ENCODE data around the gene ZNF277.
"Not testable (repeated sequence)": the region's sequence is repeated elsewhere in the genome, so short reads cannot be mapped to it uniquely, and the experiment has no call there.

The ZNF277 gene

GRCh38 chr7:112298543-112299100 lies 92.1 kb downstream of the ZNF277 start:
- DNase-seq: no peak

- no peak for DNase-seq
These were observed 93.6 kb downstream of the ZNF277 start for GRCh38 chr7:112300072-112300471.

- no peak for DNase-seq
These were observed 94.4 kb downstream of the ZNF277 start for GRCh38 chr7:112300831-112301407.

- DNase-seq: no peak
These were observed 96.1 kb downstream of the ZNF277 start for GRCh38 chr7:112302566-112302965.

- no peak for DNase-seq
These were observed 100.4 kb downstream of the ZNF277 start for GRCh38 chr7:112306903-112307302.

- no peak for DNase-seq
These were observed 101.0 kb downstream of the ZNF277 start for GRCh38 chr7:112307506-112307905.

- DNase-seq: no peak
These were observed 102.5 kb downstream of the ZNF277 start for GRCh38 chr7:112308974-112309373.

GRCh38 chr7:112316803-112317202 lies 110.3 kb downstream of the ZNF277 start:
- not testable (repeated sequence) for DNase-seq

GRCh38 chr7:112322070-112322469 lies 115.6 kb downstream of the ZNF277 start:
- DNase-seq: no peak

- no peak for DNase-seq
These were observed 121.1 kb downstream of the ZNF277 start for GRCh38 chr7:112327566-112327965.

GRCh38 chr7:112331492-112331891 lies 125.0 kb downstream of the ZNF277 start:
- DNase-seq: no peak

- DNase-seq: no peak
These were observed 127.9 kb downstream of the ZNF277 start for GRCh38 chr7:112334366-112334765.

GRCh38 chr7:112336261-112336660 lies 129.8 kb downstream of the ZNF277 start:
- DNase-seq: no peak

GRCh38 chr7:112336936-112337576 lies 130.6 kb downstream of the ZNF277 start:
- DNase-seq: no peak

- DNase-seq: no peak
These were observed 131.4 kb downstream of the ZNF277 start for GRCh38 chr7:112337892-112338291.

- no peak for DNase-seq
These were observed 132.3 kb downstream of the ZNF277 start for GRCh38 chr7:112338786-112339185.

GRCh38 chr7:112341464-112341863 lies 135.0 kb downstream of the ZNF277 start:
- DNase-seq: no peak

- no peak for DNase-seq
These were observed 140.0 kb downstream of the ZNF277 start for GRCh38 chr7:112346381-112347060.

- DNase-seq: no peak
These were observed 140.6 kb downstream of the ZNF277 start for GRCh38 chr7:112347088-112347487.

- DNase-seq: no peak
These were observed 144.1 kb downstream of the ZNF277 start for GRCh38 chr7:112350585-112350984.

- no peak for DNase-seq
These were observed 150.1 kb downstream of the ZNF277 start for GRCh38 chr7:112356596-112356995.

GRCh38 chr7:112357136-112357535 lies 150.6 kb downstream of the ZNF277 start:
- no peak for DNase-seq

- no peak for DNase-seq
These were observed 152.0 kb downstream of the ZNF277 start for GRCh38 chr7:112358513-112358912.

- DNase-seq: no peak
These were observed 152.6 kb downstream of the ZNF277 start for GRCh38 chr7:112359086-112359485.
